ENCODE data around the gene STX3.

DNA sequence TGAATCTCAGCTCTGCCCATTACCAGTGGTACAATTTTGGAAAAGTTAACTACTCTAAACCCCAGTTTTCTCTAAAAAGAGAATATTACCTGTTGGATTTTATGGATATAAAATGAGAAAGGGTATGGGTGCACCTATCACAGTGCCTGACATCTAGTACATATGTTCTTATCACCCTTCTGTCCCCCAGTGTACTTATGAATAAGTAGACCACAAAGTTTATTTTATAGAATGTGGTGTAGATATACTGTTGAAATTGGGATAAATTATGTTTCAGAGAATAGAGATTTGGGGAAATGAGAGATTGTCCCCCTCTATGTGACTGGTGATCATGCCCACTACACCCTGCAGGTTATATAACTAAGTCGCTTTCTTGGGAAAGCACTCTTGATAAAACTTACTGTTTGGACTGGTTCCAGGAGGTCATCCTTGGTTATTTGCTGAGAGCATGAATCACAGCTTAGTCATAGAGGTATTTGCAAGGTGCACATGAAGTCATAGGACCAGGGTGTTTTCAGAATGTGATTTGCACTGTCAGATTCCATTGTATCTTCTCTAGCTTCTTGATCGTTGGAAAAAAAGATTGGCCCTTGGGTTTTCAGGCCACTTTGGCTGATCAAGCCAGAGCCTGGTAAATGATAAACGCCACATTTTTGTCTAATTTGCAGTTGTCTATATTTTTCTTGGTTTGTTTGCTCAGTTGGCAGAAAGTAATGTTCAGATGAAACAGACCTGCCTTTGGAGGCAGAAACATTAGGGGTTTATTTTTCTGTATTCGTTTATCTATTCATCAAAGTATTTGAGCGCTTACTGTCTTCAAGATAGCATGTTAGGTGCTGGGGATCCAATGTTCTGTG is 21.3 kb downstream of the STX3 start:
- TF ChIP-seq, protein P1, sequence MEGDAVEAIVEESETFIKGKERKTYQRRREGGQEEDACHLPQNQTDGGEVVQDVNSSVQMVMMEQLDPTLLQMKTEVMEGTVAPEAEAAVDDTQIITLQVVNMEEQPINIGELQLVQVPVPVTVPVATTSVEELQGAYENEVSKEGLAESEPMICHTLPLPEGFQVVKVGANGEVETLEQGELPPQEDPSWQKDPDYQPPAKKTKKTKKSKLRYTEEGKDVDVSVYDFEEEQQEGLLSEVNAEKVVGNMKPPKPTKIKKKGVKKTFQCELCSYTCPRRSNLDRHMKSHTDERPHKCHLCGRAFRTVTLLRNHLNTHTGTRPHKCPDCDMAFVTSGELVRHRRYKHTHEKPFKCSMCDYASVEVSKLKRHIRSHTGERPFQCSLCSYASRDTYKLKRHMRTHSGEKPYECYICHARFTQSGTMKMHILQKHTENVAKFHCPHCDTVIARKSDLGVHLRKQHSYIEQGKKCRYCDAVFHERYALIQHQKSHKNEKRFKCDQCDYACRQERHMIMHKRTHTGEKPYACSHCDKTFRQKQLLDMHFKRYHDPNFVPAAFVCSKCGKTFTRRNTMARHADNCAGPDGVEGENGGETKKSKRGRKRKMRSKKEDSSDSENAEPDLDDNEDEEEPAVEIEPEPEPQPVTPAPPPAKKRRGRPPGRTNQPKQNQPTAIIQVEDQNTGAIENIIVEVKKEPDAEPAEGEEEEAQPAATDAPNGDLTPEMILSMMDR (IDR thresholded peaks at IDR 0.05 in 8 of 11, conservative IDR thresholded peaks at IDR 0.05 in 3 of 11): no peak
- TF ChIP-seq POLR2AphosphoS5 (IDR thresholded peaks at IDR 0.05): no peak

All from spleen (tissue), 7 donors.